Activated T-cell treated with anti-CD3 and anti-CD28 coated beads, Interleukin-2, amount 50 U/mL, for 4 hours (primary cell): ENCODE results near the gene GIMAP8. TPM values are rescaled to one million over a fixed set of nuclear protein-coding genes. Genes with fewer than 3 reads are reported as not detected.
"Not testable (repeated sequence)": the region's sequence is repeated elsewhere in the genome, so short reads cannot be mapped to it uniquely, and the experiment has no call there.

ENCODE experiments used
- ATAC-seq, 2 donors: fragments of 200-7000 bp; cut with Tn5 transposase; one replicate each; pipeline ENCODE4 v1.10.0; 2021
- DNase-seq: peaks from one replicate; pipeline ENCODE4 v3.0.0-alpha.2; 2020
- H3K27me3 Mint-ChIP-seq: one replicate; pipeline ENCODE4 v1.8.0; 2021; ENCODE audit warnings: low read depth, mixed read lengths
- H3K36me3 Mint-ChIP-seq: one replicate; pipeline ENCODE4 v1.8.0; 2022; ENCODE audit warnings: mixed read lengths; ENCODE audit not compliant: insufficient read depth
- H3K4me1 Mint-ChIP-seq: one replicate; pipeline ENCODE4 v1.8.0; 2021; ENCODE audit warnings: low read depth, mixed read lengths
- H3K4me3 Mint-ChIP-seq: one replicate; pipeline ENCODE4 v1.8.0; 2021; ENCODE audit warnings: mild to moderate bottlenecking, moderate library complexity, mixed read lengths
- H3K9me3 Mint-ChIP-seq: one replicate; pipeline ENCODE4 v1.8.0; 2021; ENCODE audit warnings: mixed read lengths
- total RNA-seq, 3 donors: library from RNA; stranded (reverse); gene quantifications; one replicate each; pipeline ENCODE4 v1.2.1, GENCODE V29; 2021

The GIMAP8 gene
- total RNA-seq, 3 donors from 2014 or later: 3.5 to 4.0 (median 3.6) TPM

- Mint-ChIP-seq H3K4me3 (peak overlapping the region; percentile 78), H3K9me3 (no peaks in the 10 kb centered on the region), H3K36me3 (peaks cover 16% of the 10 kb centered on the region), H3K4me1 (peaks cover 96% of the 10 kb centered on the region), H3K27me3 (no peaks in the 10 kb centered on the region)
- ATAC-seq (peak; percentile 33 to 49), DNase-seq (peak; percentile 30)
Measured at GRCh38 chr7:150481186-150481920, 30.9 kb downstream of the GIMAP8 start.

- no peak for DNase-seq
- Mint-ChIP-seq H3K4me1 (peaks cover 95% of the 10 kb centered on the region), H3K36me3 (peaks cover 14% of the 10 kb centered on the region), H3K27me3 (no peaks in the 10 kb centered on the region), H3K4me3 (peak overlapping the region; percentile 78), H3K9me3 (peaks cover 3% of the 10 kb centered on the region)
- ATAC-seq: no peak
Measured at GRCh38 chr7:150481922-150482321, 31.5 kb downstream of the GIMAP8 start.

GRCh38 chr7:150483514-150483913 is 33.1 kb downstream of the GIMAP8 start:
- not testable (repeated sequence) for H3K27me3 Mint-ChIP-seq, H3K36me3 Mint-ChIP-seq, H3K9me3 Mint-ChIP-seq, DNase-seq, ATAC-seq
- peak overlapping the region; percentile 73 for H3K4me3 Mint-ChIP-seq
- peaks cover 94% of the 10 kb centered on the region for H3K4me1 Mint-ChIP-seq

GRCh38 chr7:150484071-150484470 is 33.6 kb downstream of the GIMAP8 start:
- H3K36me3 Mint-ChIP-seq, DNase-seq, H3K27me3 Mint-ChIP-seq, H3K9me3 Mint-ChIP-seq: not testable (repeated sequence)
- Mint-ChIP-seq H3K4me3 (peak overlapping the region; percentile 73), H3K4me1 (peaks cover 91% of the 10 kb centered on the region)
- peak; percentile 58 to 66 for ATAC-seq

- H3K4me3 Mint-ChIP-seq: no peak overlapping the region
- ATAC-seq: no peak
Measured at GRCh38 chr7:150487625-150488024, 37.2 kb downstream of the GIMAP8 start.

GRCh38 chr7:150489782-150490181 is 39.4 kb downstream of the GIMAP8 start:
- H3K9me3 Mint-ChIP-seq: peaks cover 7% of the 10 kb centered on the region
- no peaks in the 10 kb centered on the region for H3K27me3 Mint-ChIP-seq
- no peak for ATAC-seq
- DNase-seq: no peak
- H3K4me1 Mint-ChIP-seq: peaks cover 62% of the 10 kb centered on the region
- no peak overlapping the region for H3K4me3 Mint-ChIP-seq
- peaks cover 4% of the 10 kb centered on the region for H3K36me3 Mint-ChIP-seq

More at GRCh38 chr7:150487625-150488024, 37.2 kb downstream of the GIMAP8 start:
- peaks cover 4% of the 10 kb centered on the region for H3K36me3 Mint-ChIP-seq
- H3K27me3 Mint-ChIP-seq: no peaks in the 10 kb centered on the region
- DNase-seq: no peak
- peaks cover 78% of the 10 kb centered on the region for H3K4me1 Mint-ChIP-seq
- H3K9me3 Mint-ChIP-seq: peaks cover 7% of the 10 kb centered on the region

GRCh38 chr7:150493442-150493841 is 43.0 kb downstream of the GIMAP8 start:
- Mint-ChIP-seq H3K9me3 (peaks cover 13% of the 10 kb centered on the region), H3K36me3 (peaks cover 11% of the 10 kb centered on the region), H3K4me1 (peaks cover 50% of the 10 kb centered on the region)
- H3K27me3 Mint-ChIP-seq, H3K4me3 Mint-ChIP-seq, DNase-seq, ATAC-seq: not testable (repeated sequence)

GRCh38 chr7:150502519-150502918 is 52.1 kb downstream of the GIMAP8 start:
- no peaks in the 10 kb centered on the region for H3K27me3 Mint-ChIP-seq
- H3K9me3 Mint-ChIP-seq: peaks cover 29% of the 10 kb centered on the region
- peaks cover 23% of the 10 kb centered on the region for H3K36me3 Mint-ChIP-seq
- peak in 1 of 2 donors; percentile 47 for ATAC-seq
- H3K4me3 Mint-ChIP-seq: peak overlapping the region; percentile 44
- peaks cover 79% of the 10 kb centered on the region for H3K4me1 Mint-ChIP-seq
- no peak for DNase-seq

- ATAC-seq (peak in 1 of 2 donors; percentile 18), DNase-seq (no peak)
- Mint-ChIP-seq H3K36me3 (peaks cover 21% of the 10 kb centered on the region), H3K9me3 (peaks cover 25% of the 10 kb centered on the region), H3K4me1 (peaks cover 82% of the 10 kb centered on the region), H3K4me3 (peak overlapping the region; percentile 44), H3K27me3 (no peaks in the 10 kb centered on the region)
Measured at GRCh38 chr7:150503155-150503554, 52.7 kb downstream of the GIMAP8 start.

GRCh38 chr7:150503581-150503980 is 53.2 kb downstream of the GIMAP8 start:
- H3K36me3 Mint-ChIP-seq: peaks cover 19% of the 10 kb centered on the region
- H3K4me3 Mint-ChIP-seq: peak overlapping the region; percentile 35
- H3K9me3 Mint-ChIP-seq: peaks cover 23% of the 10 kb centered on the region
- DNase-seq: no peak
- H3K4me1 Mint-ChIP-seq: peaks cover 84% of the 10 kb centered on the region
- peak; percentile 51 to 56 for ATAC-seq
- H3K27me3 Mint-ChIP-seq: no peaks in the 10 kb centered on the region

- Mint-ChIP-seq H3K4me3 (peak overlapping the region; percentile 60), H3K4me1 (peaks cover 93% of the 10 kb centered on the region), H3K27me3 (no peaks in the 10 kb centered on the region), H3K9me3 (peaks cover 10% of the 10 kb centered on the region), H3K36me3 (peaks cover 5% of the 10 kb centered on the region)
- ATAC-seq (peak; percentile 58 to 64), DNase-seq (no peak)
Measured at GRCh38 chr7:150507947-150508602, 57.6 kb downstream of the GIMAP8 start.

- peaks cover 10% of the 10 kb centered on the region for H3K9me3 Mint-ChIP-seq
- H3K4me1 Mint-ChIP-seq: peaks cover 80% of the 10 kb centered on the region
- H3K36me3 Mint-ChIP-seq: peaks cover 5% of the 10 kb centered on the region
- DNase-seq (no peak), ATAC-seq (no peak)
- H3K4me3 Mint-ChIP-seq: peak overlapping the region; percentile 13
- no peaks in the 10 kb centered on the region for H3K27me3 Mint-ChIP-seq
Measured at GRCh38 chr7:150511048-150511447, 60.6 kb downstream of the GIMAP8 start.

- H3K36me3 Mint-ChIP-seq: peaks cover 8% of the 10 kb centered on the region
- peak overlapping the region; percentile 95 for H3K4me3 Mint-ChIP-seq
- no peak for ATAC-seq
- no peaks in the 10 kb centered on the region for H3K27me3 Mint-ChIP-seq
- peaks cover 65% of the 10 kb centered on the region for H3K4me1 Mint-ChIP-seq
- H3K9me3 Mint-ChIP-seq: peaks cover 10% of the 10 kb centered on the region
- DNase-seq: no peak
Measured at GRCh38 chr7:150513758-150514157, 63.3 kb downstream of the GIMAP8 start.

- ATAC-seq (peak; percentile 77 to 78), DNase-seq (peak; percentile 50)
- peaks cover 10% of the 10 kb centered on the region for H3K9me3 Mint-ChIP-seq
- H3K4me3 Mint-ChIP-seq: peak within 1 kb of the TSS; percentile 95
- H3K27me3 Mint-ChIP-seq: no peaks in the 10 kb centered on the region
- peaks cover 57% of the 10 kb centered on the region for H3K4me1 Mint-ChIP-seq
- H3K36me3 Mint-ChIP-seq: peaks cover 11% of the 10 kb centered on the region
Measured at GRCh38 chr7:150514748-150515222, 64.4 kb downstream of the GIMAP8 start, which contains the start of gene GIMAP7. TSS of gene GIMAP7 (plus strand) at chr7:150514872. CDS start at chr7:150519975, 5,103 bp downstream.
